GM18526 (cell line): ENCODE results near the gene HDAC1.
A peak's percentile ranks its signal among the peaks of the same experiment; 100 is the strongest.

Experiments used
- POLR2A ChIP-seq: IDR thresholded peaks from 3 replicates; pipeline ENCODE4 v1.6.1; 2011; ENCODE audit not compliant: insufficient read length; ENCODE audit errors: extremely low read depth

The HDAC1 gene

DNA sequence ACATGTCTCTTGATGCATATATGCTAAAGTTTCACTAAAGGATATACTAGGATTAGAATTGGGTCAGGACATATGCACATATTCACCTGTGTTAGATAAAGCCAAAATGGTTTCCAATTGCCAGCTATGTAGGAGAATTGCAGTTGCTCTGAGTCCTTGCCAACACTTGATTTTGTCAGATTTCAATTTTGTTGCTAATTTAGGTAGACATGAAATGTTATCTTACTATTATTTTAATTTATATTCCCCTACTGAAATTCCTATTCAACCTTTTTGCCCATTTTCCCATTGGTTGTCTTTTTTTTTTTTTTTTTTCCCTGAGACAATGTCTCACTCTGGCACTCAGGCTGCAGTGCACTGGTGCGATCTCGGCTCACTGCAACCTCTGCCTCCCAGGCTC, 13.4 kb downstream of the HDAC1 start:
- TF ChIP-seq POLR2A: no peak

DNA sequence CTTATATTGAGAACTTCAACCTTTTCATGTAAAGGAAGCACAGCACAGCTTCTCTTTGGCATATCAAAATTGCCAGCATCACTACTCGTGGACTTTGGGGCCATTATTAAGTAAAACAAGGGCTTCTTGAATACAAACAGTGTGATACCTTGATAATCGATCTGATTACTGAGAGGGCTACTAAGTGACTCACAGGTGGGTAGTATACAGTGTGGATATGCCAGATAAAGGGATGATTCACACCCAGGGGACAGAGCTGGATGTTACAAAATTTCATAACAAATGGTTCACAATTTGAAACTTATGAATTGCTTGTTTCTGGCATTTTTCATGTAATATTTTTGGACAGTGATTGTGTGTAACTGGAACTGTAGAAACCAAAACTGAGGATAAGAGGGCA, 15.4 kb downstream of the HDAC1 start:
- no peak for TF ChIP-seq POLR2A

DNA sequence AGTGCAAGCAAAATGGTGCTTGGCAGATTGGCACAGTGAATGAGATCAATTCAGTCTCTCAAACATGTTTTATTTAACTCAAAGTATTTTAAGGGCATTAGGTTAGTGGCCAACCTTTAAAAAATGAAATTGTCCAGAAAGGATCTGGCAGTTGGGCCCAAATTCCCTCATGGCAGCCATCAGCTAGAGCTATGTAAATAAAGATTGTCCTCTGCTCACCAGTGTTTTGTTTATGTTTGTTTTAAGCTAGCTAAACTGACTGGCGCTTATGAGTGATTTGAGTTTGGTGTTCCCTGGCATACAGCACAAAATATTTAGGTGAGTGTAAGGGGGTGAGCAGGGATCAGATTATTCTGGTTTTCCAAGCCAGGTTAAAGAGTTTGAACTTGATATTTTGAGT, 18.1 kb downstream of the HDAC1 start:
- TF ChIP-seq POLR2A: no peak

DNA sequence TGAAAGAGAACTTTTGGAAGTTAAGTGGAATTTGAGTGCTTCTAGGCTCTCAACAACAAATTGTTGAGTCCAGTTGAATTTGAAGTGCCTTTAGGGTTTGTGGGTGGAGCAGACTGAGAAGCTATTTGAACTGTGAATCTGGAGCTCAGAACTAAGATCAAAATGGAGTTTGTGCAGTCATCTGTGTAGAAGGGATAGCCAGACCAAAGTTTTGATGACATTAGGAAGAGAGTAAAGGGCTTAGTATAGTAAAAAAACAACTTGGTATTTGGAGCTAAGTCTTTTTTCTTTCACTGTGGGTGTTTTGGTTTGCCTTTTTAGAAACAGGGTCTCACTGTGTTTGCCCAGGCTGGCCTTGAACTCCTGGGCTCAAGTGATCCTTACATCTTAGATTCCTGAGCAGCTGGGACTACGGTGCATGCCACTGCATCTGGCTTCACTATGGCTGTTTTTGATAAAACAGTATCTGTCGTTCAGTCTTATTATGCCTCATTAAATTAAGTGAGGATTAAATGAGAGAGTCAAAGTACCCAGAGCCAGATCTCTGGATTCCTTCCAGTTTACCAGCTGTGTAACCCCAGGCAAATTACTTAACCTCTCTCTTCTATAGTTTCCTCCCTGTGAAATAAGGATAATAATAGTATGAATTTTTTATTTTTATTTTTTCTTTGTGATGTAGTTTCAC, 20.0 kb downstream of the HDAC1 start:
- TF ChIP-seq POLR2A: no peak

DNA sequence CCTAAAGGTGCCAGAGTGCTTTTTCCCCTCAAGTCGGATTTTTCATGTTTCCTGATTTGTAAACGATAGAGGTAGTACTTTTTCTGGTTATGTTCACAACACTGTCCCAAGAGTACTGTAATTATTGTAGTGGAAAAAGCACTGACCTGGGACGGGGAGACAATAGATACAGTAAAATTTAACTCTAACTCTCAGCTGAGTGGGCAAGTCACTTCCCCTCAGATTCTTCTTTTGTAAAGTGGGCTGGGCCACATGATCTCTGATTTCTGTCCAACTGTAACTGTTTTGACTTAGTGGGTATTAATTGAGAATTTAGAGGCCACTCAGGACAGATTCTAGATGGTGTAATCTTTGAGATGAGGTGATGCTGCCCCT, 25.0 kb downstream of the HDAC1 start:
- no peak for TF ChIP-seq POLR2A

DNA sequence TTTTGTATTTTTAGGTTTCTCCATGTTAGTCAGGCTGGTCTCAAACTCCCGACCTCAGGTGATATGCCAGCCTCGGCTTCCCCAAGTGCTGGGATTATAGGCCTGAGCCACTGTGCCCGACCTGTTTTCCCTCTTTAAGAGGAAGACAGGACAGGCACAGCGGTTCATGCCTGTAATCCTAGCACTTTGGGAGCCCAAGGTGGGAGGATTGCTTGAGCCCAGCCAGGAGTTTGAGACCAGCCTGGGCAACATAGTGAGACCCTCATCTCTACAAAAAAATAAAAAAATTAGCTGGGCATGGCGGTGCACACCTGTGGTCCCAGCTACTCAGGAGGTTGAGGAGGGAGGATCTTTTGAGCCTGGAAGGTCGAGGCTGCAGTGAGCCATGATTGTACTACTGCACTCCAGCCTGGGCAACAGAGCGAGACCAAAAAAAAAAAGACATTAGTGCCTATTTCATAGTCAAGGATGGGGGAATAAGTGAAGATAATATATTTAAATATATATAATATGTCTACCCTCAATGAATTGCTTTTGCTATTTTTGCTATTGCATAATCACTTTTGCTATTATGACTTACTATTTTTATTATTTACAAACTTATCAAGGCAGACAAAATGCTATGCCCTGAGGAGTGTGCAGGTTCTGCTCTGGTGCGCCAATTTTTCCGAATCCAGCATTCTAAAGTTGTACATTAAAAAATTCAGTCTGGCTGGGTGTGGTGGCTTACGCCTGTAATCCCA, 26.4 kb downstream of the HDAC1 start:
- TF ChIP-seq POLR2A: no peak

DNA sequence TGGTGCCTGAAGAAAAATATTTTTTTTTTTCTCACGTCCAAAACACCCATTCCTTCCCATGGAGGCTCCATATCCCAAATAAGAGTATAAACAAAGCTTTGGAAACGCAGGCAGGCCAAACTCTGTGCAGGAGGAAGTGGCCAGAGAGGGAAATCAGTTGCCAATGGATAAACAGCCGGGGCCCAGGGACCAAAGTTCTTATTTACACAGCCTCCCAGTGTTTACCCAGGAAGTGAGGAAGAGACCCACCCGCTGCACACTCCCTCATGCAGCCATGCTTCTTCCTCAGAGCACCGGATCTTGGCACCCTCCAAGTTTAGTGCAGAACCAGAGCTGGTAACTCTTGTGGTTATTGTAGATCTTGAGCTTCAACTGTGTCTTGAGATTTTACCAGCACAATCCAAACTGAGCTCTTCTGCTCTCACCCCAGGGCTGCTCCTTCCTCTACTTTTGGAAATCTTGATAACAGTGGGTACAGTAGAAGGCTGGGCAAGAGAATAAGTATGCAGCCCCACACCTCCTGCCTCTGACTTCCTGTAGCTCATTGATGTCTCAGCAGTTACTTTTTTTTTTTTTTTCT, 29.9 kb downstream of the HDAC1 start:
- no peak for TF ChIP-seq POLR2A

DNA sequence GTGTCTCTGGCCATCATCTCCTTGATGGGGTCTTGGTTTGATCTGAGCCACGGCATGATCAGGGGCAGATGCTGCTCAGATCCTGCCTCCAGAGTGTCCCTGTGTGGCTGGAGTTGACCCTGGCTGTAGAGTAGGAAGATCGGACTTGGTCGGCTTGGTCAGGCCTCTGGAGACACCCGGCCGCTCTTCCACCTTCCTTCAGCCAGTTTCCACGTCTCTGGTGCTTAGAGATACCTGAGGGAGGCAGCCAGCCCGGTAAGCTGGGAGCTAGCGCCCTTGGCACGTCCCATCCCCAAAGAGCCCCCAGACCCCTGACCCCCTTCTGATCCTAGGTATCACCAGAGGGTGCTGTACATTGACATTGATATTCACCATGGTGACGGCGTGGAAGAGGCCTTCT, 35.3 kb downstream of the HDAC1 start:
- no peak for TF ChIP-seq POLR2A

DNA sequence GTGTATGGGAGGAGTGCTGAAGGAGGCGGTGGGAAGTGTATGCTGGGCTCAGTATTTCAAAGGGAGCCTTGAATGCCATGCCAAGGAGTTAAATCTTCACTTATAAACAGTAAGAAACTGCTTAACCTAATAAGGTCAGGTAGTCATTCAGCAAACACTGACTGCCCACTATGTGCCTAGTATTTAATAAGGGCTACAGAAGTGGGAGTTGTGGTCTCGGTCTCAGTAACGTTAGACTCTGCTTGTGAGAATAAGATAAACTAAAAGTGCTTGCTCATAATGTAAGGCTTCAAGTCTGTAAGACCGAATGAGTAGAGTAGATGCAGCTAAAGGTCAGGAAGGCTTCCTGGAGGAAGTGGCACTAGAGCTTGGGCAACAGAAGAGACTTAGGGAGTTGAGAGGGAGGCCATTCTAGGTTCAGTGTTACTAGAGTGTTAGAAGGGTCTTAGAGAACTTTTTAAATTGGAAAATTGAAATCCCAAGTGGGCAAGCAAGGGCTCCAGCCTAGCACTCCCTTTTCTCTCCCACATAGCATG, 38.1 kb downstream of the HDAC1 start:
- TF ChIP-seq POLR2A: no peak

DNA sequence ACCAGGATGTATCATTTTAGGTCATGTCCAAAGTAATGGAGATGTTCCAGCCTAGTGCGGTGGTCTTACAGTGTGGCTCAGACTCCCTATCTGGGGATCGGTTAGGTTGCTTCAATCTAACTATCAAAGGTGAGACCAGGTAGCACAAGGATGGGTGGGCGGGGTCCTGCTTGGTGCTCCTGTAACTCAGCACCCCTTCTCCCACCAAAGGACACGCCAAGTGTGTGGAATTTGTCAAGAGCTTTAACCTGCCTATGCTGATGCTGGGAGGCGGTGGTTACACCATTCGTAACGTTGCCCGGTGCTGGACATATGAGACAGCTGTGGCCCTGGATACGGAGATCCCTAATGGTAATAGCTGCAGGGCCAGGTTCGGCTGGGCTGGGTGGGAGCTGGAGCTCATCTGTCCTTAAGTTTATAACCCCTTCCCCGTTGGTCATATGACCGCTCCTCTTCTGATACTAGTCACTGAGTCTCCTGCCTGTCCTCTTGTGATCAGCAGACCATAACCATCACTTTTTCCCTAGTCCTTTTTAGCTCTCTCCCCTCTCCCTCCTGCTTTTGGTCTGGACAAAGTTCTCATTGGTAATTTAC, 38.8 kb downstream of the HDAC1 start:
- TF ChIP-seq POLR2A: no peak

DNA sequence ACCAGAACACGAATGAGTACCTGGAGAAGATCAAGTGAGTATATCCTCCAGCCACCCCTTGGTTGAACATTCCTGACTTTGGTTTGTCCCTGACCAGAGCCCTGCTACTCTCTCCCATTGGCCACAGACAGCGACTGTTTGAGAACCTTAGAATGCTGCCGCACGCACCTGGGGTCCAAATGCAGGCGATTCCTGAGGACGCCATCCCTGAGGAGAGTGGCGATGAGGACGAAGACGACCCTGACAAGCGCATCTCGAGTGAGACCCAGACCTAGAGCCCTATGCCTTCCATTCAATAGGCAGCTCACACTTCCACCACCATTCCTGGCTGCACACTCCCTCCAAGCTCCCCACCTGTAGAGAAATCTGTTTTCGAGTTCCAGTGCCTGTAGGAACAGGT, 39.7 kb downstream of the HDAC1 start:
- peak; percentile 26 for TF ChIP-seq POLR2A

DNA sequence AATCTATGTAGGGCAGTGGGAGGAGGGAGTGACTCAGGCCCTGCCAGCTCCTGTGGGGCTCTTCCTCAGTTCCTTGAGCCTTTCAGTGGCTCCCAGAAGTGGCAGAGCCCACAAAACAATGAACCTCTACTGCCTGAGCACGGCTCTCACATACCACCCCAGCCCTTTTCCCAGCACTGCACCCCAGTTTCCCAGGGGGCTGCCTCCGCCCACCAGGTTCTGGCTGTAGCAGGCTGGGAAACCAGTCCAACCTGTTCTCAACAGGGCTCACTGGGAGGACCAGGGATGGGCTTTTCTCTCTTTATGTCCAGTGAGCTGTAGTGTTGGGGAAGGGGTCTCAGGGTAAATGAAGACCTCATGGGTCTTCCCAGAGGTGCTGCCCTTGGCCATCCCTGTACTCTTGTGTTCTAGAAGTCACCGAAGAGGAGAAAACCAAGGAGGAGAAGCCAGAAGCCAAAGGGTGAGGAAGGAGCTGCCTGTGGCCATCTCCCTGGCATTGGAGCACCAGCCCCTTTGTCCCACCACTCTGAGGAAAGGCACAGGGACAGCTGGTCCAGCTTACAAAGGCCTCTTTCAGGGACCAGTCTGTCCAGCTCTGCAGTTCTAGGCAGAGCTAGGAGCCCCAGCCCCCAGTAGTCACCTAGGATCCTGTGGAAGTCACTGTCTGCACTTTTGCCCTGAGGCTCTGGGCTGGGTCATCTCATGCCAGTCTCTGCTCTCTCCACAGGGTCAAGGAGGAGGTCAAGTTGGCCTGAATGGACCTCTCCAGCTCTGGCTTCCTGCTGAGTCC, 40.6 kb downstream of the HDAC1 start:
- TF ChIP-seq POLR2A: peak; percentile 27

DNA sequence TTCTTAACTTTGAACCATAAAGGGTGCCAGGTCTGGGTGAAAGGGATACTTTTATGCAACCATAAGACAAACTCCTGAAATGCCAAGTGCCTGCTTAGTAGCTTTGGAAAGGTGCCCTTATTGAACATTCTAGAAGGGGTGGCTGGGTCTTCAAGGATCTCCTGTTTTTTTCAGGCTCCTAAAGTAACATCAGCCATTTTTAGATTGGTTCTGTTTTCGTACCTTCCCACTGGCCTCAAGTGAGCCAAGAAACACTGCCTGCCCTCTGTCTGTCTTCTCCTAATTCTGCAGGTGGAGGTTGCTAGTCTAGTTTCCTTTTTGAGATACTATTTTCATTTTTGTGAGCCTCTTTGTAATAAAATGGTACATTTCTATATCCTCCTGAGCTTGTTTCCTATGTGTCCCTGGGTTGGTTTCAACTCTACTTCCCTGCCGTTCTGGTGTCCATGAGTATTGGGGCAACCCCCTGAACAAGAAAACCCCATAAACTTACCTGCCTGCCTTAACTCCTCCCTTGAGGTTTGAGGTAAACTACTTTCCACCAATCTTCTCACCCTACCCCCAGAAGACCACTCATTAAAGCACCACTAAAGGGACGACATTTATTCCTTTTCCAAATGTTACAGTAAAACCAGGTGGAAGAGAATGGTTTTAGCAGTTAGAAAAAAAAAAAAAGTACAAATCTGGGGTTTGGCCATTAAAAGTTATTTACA, 41.5 kb downstream of the HDAC1 start:
- no peak for TF ChIP-seq POLR2A

DNA sequence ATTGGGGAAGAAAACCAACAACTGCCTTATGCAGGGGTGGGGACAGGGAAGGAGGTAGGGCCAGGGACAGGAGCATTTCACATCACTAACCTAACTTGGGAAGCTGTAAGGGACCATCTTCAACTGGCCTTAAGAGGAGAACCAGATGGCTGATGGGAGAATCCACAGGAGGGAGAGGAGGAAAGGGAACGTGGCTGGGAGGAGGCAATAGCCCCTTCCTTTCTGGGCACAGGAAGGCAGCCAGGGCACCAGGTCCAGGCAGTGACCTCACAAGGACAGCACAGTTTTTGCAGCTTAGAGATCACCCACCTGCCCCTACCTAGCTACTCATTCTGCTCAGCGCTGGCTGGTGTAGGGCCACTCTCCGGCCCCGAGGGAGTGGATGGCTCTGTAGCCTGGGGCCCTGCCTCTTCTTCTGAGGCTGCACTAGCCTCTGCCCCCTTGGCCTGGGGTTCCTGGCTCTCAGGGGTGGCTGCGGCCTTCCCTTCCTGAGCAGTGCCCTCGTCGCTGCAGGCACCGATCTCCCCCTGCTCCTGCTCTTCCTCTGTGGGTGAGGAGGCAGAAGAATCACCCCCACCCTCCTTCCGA, 42.5 kb downstream of the HDAC1 start:
- TF ChIP-seq POLR2A: no peak
